Fibroblast of upper back skin (primary cell): ENCODE data around the gene PTPN14.
"Not testable (repeated sequence)": the region's sequence is repeated elsewhere in the genome, so short reads cannot be mapped to it uniquely, and the experiment has no call there.

ENCODE experiments used
- DNase-seq: peaks from one replicate; pipeline ENCODE4 v3.0.0-alpha.2; 2013

Gene PTPN14

GRCh38 chr1:214551436-214552173 is at the start of gene PTPN14:
PTPN14 (minus strand) TSS chr1:214551602; CDS start chr1:214464803, 86,799 bp downstream.
- DNase-seq = peak; percentile 97

GRCh38 chr1:214593158-214593557 is 41.8 kb upstream of the PTPN14 start:
- no peak for DNase-seq

DNA sequence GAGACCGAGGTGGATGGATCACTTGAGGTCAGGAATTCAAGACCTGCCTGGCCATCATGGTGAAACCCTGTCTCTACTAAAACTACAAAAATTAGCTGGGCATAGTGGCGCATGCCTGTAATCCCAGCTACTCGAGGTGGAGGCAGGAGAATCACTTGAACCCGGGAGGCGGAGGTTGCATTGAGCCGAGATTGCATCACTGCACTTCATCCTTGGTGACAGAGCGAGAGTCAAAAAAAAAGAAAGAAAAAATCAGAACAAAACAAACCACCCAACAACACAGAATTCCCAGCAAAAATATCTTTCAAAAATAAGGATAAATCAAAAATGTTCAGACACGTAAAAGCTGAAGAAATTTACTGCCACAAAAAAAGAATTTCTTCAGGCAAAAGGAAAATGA is 40.5 kb upstream of the PTPN14 start:
- DNase-seq = not testable (repeated sequence)

GRCh38 chr1:214590696-214591095 is 39.3 kb upstream of the PTPN14 start:
- DNase-seq = no peak

DNA sequence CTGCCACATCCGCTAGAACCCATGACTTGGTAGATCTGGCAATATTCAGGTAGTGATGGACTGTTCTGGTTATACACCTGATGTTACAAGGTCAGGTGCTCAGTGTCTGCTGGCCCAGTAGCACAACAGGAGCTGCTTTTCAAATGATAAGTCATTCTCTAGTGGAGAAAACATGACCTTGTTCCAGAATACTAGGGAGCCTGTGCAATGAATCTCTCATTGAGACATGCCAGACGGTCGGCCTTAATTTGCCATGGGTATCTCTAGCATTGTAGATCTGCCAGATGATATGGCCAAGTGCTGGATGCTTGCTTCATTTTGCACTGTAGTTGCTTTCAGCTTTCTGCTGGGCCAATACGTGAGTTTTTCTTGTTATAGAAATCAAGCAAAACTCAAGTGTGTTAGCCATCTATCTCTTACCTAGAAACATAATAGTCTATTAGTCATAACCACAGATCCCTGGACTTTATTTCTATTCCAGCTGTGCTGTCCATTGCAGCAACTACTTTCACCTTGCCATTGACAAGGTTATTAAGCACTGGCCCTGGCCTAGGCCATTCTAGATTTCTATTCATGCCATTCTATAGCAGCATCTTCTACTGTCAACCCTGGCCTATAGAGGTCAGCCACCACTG is 37.7 kb upstream of the PTPN14 start:
- DNase-seq = peak; percentile 37

DNA sequence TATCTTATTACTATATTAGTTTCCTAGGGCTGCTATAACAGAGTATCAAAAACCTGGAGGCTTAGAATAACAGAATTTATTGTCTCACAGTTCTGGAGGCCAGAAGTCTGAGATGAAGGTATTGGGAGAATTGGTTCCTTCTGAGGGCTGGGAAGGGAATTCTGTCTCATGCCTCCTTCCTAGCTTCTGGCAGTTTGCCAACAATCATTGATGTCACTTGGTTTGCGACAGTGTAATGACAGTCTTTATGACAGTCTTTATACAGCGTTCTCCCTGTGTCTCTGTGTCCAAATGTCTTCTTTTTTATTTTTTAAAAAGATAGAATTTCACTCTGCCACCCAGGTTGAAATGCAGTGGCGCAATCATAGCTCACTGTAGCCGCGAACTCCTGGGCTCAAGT is 35.8 kb upstream of the PTPN14 start:
- no peak for DNase-seq

DNA sequence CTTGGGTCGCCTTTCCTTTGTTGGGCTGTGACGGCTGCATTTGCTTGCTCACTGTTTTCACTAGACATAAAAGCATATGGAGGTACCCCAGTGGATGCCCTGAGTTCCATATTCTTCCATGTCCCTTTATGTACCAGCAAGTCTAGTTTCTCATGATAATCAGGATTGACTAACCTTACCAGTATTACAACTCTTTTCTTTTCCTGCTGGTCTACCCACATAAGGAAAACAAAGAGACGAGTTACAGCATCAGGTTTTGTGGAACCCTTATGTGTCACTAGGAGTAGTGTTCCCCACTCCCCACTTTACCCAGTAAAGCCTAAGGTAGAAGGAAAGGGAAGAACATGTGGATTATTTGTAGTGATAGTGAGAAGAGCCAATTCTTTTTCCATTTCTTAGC is 35.2 kb upstream of the PTPN14 start:
- DNase-seq = no peak

DNA sequence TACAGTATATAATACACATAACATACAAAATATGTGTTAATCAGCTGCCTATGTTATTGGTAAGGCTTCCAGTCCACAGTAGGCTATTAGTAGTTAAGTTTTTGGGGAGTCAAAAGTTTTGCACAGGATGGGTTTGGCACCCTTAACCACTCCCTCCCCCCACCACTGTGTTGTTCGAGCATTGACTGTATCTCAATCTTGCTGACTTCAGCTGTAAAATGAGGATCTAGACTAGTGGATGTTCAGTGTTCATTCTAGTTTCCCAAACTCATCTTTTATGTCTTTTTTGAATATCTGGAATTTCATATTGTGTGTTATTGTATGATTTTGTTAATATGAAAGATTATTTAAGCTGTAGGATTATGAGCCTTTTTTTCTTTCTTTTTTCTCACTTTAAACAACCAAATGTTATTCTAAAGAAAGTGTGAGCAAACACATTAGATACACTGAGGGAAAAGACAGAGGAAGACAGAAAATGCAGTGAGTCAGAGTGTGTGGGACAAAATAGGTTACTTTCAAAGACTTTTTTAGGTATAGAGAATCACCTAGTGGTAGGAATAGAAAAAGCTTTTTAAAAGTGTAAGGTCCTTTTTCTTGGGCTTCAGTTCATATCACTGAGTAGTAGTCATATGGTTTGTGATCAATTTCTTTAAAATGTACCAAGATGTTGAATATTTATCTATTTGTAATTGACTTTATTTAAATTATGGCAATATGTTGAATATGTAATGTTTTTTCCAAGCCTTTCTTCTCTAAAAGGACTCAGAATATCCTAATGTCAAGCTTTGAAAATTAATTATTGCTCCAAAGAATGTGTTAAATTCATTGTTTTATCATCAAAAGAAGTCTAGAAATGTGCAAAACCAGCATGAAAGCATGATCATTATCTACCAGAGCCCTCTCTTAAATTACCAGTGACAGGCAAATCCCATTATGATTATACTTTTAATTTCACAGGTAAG is 33.7 kb upstream of the PTPN14 start:
- DNase-seq = peak; percentile 73

- DNase-seq = no peak
Measured at GRCh38 chr1:214583824-214584554, 32.6 kb upstream of the PTPN14 start.

- DNase-seq = no peak
Measured at GRCh38 chr1:214583113-214583512, 31.7 kb upstream of the PTPN14 start.

DNA sequence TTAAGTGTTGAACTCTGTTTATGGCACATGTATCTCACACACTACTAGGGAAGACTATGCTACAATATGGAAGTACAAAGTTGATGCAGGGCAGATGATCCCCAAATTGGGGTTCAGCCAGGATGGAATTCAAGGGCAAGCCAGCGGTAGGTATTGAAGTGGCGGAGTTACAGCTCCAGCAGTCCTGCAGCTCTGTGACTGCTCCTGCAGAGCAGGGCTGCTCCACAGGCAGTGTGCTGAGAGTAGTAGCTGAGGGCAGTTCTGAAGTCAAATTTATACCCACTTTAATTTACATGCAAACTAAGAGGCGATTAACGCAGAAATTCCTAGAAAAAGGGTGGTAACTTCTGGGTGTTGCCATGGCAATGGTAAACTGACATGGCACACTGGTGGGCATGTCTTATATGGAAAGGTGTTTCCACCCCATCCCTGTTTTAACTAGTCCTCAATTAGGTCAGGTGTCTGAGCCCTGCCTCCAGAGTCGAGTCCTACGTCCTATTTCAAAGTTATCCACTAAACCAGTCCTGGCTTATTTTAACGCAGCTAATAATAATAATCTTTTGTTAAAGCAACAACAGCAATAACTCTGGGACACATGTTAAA is 31.0 kb upstream of the PTPN14 start:
- no peak for DNase-seq

GRCh38 chr1:214581785-214582184 is 30.4 kb upstream of the PTPN14 start:
- peak; percentile 84 for DNase-seq

DNA sequence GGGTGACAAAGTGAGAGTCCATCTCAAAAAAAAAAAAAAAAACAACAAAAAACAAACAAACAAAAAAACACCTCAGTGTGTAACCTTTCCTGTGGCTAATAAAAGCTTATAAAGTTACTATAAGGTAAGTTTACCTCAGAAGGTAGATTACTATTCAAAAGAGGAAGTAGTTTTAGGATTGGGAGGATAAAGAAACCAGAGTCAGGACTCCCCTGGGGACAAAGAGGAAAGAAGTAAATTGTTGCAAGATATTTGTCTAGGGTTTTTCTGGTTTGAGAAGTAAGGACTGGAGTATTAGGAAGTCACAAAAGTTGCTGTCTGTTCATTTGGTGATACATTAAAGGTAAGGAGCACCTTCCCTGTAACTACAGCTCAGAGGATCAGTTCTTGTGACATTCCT is 27.8 kb upstream of the PTPN14 start:
- DNase-seq = no peak

GRCh38 chr1:214576120-214576519 is 24.7 kb upstream of the PTPN14 start:
- DNase-seq = not testable (repeated sequence)

DNA sequence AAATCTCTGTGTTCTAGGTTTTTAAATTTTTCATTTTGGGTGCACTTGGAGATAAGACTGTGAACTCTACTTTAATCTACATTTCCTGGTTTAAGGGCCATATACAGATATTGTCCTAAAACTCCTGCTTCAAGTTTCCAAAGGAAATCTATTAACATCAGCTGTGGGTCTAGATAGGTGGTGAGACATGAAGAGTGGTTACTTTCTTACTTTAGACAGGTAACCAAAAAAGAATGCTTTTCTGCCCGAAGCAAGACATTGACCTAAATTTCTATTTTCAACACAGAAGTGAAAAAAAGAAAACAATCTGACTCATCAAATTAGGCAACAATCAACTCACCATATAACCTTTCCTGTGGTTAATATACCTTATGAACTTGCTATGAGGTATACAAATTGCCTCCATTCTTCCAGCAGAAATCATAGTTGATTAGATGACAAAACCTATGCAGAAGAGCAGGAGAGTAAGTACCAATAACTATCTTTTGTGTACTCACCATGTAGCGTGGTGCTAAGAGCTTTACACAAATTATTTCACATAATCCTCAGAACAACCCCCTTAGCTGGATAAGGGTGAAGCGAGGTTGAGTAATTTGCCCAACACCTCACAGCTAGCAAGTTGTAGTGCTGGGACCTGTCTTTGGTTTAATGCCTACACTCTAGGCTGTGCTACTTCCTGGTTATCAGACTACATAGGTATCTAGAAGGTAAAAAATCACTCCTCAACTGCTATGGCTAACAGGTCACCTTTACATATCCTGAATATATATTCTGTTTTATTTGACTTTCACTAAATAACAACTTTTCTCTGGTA is 23.4 kb upstream of the PTPN14 start:
- no peak for DNase-seq

DNA sequence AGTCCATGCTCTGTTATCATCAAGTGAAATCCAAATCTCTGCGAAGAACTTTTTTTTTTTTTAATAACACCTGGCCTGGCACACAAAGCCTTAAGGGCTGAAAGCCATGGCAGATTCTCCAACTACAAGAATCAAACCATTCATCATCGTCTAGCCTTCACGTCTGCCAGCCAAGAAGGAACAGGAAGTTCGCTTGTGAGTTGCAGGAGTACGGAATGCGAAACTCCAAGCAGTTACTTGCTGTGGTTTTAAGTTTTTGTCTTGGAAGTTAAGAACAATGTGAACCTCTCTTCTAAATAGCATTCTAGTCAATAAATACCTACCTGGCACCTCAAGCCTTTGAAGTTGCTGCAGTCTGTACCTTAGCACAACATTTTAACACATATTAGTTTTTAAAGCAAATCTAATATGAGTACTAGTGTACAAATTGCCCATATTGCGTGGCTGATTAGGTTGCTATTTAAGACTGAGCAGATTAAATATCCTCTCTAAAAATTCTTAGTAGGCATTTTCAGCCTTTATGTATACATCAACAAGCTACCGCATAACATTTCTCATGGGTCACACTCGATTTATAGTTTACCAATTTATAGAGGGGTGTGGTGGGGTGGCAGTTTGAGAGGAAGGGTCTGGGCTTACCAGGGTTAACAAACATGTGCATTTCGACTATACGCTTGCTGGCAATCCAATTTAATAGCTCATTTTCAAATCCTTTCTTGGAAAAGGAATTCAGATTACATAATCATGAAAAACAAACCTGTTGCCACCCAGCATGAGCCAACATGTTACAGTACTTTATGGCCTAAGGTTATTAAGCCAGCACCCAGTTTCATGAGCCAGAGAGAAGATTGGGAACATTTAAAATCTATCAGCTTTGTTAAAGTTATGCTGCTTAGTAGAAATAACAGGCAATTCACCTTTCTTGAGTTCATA is 22.2 kb upstream of the PTPN14 start:
- peak; percentile 49 for DNase-seq

DNA sequence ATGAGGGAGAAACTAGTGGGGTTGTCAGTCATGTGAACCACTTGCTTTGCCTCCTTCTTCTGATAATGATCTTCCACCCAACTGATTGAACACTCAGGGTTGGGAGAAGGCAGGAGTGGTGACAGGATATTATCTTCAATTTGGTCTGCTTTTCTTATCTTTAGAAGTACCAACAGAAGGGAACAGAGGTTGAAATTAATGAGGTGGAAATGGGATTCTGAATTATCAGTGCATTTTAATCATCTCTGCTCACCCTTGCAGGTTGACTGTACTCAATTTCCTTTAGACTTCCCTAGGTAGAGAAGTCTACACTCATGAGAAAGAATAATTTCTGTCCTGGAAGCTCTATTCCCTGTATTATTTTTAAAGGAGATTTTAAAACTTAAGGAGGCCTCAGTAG is 19.9 kb upstream of the PTPN14 start:
- DNase-seq = no peak

DNA sequence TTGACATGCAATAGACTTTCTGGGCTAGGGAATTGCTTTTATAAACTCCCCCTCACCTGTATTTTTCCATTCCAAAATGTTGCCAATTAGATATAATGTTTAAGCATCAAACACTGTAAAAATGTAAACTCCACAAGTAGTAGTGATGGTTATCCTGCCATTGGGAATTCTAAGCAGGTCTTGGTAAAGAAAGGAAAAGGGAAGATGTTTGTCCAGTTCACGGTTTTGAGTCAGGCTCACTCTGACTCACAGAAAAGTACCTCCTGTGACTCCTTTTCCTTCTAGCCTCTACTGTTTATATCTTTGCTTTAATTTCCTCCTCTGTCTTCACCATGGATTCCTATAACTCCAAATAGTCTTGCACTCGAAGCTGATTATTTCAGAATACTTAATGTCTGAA is 19.0 kb upstream of the PTPN14 start:
- peak; percentile 58 for DNase-seq

- DNase-seq = peak; percentile 64
Measured at GRCh38 chr1:214569357-214570004, 18.1 kb upstream of the PTPN14 start.

DNA sequence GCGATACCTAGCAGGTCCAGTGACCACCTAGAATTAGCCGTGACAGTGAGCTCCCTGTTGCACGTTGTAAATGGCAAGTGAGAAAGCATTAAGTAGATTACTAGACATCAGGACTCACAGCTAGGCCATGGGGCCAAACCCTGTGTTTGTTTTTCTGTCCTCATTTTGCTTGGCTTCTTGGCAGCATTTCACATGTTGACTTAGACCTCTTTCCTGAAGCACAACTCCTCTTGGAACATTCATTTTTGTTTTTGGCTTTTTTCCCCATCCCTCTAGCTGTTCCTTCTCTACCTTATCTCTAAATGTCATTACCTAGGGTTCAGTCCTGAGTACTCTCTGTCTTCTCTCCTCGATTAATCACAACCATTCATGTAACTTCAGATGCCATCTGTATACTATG is 16.9 kb upstream of the PTPN14 start:
- DNase-seq = no peak
